Stimulated activated naive CD4-positive, alpha-beta T cell (primary cell): Measurements from ENCODE around the gene MINAR2.

Experiments
- DNase-seq, 6 experiments: peaks; one replicate each; lab custom pipeline; 2025; lab: John Stamatoyannopoulos, UW

MINAR2 gene

GRCh38 chr5:129771058-129771838 is 23.4 kb downstream of the MINAR2 start:
- DNase-seq, result peak; percentile 1 to 31 (median 6)

GRCh38 chr5:129773376-129773775 is 25.5 kb downstream of the MINAR2 start:
- DNase-seq, result no peak

GRCh38 chr5:129781594-129781993 is 33.7 kb downstream of the MINAR2 start:
- no peak for DNase-seq

DNA sequence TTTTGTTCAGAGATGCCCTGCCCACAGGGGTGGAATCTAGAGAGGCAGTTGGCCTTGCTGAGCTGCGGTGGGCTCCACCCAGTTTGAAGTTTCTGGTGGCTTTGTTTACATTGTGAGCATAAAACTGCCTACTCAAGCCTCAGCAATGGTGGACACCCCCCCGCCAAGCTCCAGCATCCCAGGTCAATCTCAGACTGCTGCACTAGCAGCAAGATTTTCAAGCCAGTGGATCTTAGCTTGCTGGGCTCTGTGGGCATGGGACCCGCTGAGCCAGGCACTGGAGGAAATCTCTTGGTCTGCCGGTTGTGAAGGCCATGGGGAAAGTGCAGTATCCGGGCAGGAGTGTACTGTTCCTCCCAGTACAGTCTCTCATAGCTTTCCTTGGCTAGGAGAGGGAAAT is 55.5 kb downstream of the MINAR2 start:
- no peak for DNase-seq

DNA sequence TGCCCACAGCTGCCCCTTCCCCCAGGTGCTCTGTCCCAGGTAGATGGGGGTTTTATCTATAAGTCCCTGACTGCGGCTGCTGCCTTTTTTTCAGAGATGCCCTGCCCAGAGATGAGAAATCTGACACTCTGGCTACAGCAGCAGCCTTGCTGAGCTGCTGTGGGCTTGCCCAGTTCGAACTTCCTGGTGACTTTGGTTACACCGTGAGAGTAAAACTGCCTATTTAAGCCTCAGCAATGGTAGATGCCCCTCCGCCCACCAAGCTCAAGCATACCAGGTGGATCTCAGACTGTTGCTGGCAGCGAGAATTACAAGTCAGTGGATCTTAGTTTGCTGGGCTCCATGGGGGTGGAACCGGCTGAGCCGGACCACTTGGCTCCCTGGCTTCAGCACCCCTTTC is 56.8 kb downstream of the MINAR2 start:
- no peak for DNase-seq

DNA sequence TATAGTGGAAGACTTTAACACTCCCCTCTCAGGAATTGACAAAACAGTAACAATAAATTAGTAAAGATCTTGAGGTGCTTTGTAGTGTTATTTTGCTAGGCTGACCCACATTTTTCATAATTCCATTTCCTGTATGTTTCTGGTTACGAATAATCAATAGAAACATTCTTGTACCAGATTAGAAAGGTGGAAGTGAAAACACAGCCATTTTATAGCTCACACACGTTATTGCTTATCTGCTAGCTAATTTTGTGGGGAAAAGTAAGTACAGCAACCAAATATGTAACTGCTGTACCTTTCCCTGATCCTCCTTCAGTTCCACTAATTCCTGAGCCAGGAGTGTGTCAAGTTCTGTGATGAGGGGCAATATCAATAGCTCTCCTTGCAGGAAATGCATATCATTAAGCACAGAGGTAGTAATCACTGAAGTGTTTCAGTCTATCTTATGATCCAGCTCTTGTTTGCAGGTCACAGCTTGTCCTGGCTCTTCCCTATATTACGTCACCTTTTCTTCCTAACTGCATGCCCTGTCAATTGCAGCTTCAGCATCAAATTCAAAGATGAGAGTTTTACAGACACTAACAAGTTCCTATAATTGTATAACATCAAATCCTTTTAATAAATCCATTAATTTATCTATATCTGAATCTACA is 59.4 kb downstream of the MINAR2 start:
- no peak for DNase-seq
